Pancreas (tissue), 10 donors: ENCODE results near the gene UBTD2. TPM values are rescaled to one million over a fixed set of nuclear protein-coding genes. Genes with fewer than 3 reads are reported as not detected.

ENCODE experiments used
- ATAC-seq, 4 donors: fragments of 200-7000 bp; cut with Tn5 transposase; one replicate each; pipeline versions ENCODE4 v1.8.0 to v1.9.1; 2020; ENCODE audit warnings: mild to moderate bottlenecking in 4 of 4, moderate library complexity in 4 of 4
- DNase-seq, 6 donors: peaks; one replicate each; pipeline ENCODE4 v3.0.0-alpha.2; 2020
- FAIRE-seq: peaks from 2 replicates; lab custom pipeline; 2012; peaks lifted over from hg19 to GRCh38; lab: Jason Lieb, UNC
- H3K27ac ChIP-seq, 4 donors: fragments of 200-600 bp; sonication (generic); 1 replicate in 3 of 4; 2 replicates in 1 of 4; pipeline versions ENCODE4 v1.5.0 to v1.8.0; 2020
- H3K27me3 ChIP-seq, 4 donors: fragments of 200-600 bp; one replicate each; pipeline ENCODE4 v1.8.0; 2021
- H3K36me3 ChIP-seq, 3 donors: fragments of 200-600 bp; sonication (generic) in 1 of 3; one replicate each; pipeline versions ENCODE4 v1.5.0 to v1.8.0; 2020 to 2021
- H3K4me1 ChIP-seq, 3 donors: fragments of 200-600 bp; one replicate each; pipeline ENCODE4 v1.8.0; 2021
- H3K4me3 ChIP-seq, 4 donors: fragments of 200-600 bp; sonication (generic) in 2 of 4; one replicate each; pipeline versions ENCODE4 v1.5.0 to v1.8.0; 2020 to 2021
- H3K9me3 ChIP-seq, 4 donors: fragments of 200-600 bp; one replicate each; pipeline ENCODE4 v1.8.0; 2021
- WGBS, 2 donors: extraction: QIAGEN DNeasy Blood & Tissue Kit; methylation state at CpG; one replicate each; pipeline ENCODE4 v1.1.7; 2013; 5-methylcytosine and 5-hydroxymethylcytosine counted together
- intact Hi-C, 3 donors: fragments of 100-400 bp; cut with DNase I; formaldehyde crosslinking; loops; one replicate each; pipeline versions ENCODE4 v1.11.1 to v1.14.2; 2022
- polyA plus RNA-seq, 2 donors: library from polyadenylated mRNA; stranded (reverse); fragments of 200-250 nt; gene quantifications; one replicate each; pipeline ENCODE4 v1.2.3, GENCODE V29; 2013
- total RNA-seq, 6 donors: library from RNA; stranded (reverse); fragmentation: NEBNext Ultra II Directional in 4 of 6; extraction: Animal tissue kit (Norgen Biotek cat#: 25700) in 4 of 6; gene quantifications; one replicate each; pipeline versions ENCODE4 v1.2.1 to v1.2.4, GENCODE V29; 2021 to 2023
- TF ChIP-seq, protein P1 (sequence below), 4 donors: fragments of 200-600 bp; sonication (generic) in 3 of 4; IDR thresholded peaks; one replicate each; pipeline versions ENCODE4 v1.5.0 to v1.8.0; 2021; ENCODE audit warnings: antibody characterized with exemption in 4 of 4
- donor health status: healthy with polysubstance abuse.
- donor health status: DM: no; HTN: no; CAD: no; lungs with moderate emphysema.
- donor health status: DM: no; HTN: no; CAD: no.
- donor health status: control.
- donor health status: control.
- donor health status: Bipolar disorder and iron deficiency.
- donor health status: DM: yes; HTN: yes; CAD: no.
- donor health status: DM: no; HTN: no; CAD: no.
- donor health status: DM: no; HTN: no; CAD: no.
- donor health status: DM: yes; HTN: yes; CAD: no.

UBTD2 gene
- total and polyA plus RNA-seq, 8 donors, result 4.5 to 12.9 (median 6.9) TPM

GRCh38 chr5:172311605-172312004 lies 28.0 kb upstream of the UBTD2 start:
- H3K4me1 ChIP-seq, result no peaks in the 10 kb centered on the region
- no peak for DNase-seq
- ATAC-seq, result no peak
- WGBS, 2 donors, result 83 to 85% methylated on average over 4 of the region's 4 CpGs
- TF ChIP-seq, protein P1, sequence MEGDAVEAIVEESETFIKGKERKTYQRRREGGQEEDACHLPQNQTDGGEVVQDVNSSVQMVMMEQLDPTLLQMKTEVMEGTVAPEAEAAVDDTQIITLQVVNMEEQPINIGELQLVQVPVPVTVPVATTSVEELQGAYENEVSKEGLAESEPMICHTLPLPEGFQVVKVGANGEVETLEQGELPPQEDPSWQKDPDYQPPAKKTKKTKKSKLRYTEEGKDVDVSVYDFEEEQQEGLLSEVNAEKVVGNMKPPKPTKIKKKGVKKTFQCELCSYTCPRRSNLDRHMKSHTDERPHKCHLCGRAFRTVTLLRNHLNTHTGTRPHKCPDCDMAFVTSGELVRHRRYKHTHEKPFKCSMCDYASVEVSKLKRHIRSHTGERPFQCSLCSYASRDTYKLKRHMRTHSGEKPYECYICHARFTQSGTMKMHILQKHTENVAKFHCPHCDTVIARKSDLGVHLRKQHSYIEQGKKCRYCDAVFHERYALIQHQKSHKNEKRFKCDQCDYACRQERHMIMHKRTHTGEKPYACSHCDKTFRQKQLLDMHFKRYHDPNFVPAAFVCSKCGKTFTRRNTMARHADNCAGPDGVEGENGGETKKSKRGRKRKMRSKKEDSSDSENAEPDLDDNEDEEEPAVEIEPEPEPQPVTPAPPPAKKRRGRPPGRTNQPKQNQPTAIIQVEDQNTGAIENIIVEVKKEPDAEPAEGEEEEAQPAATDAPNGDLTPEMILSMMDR (IDR thresholded peaks at IDR 0.05), result no peak
- H3K36me3 ChIP-seq, result no peaks in the 10 kb centered on the region
- no peaks in the 10 kb centered on the region for H3K27me3 ChIP-seq
- no peak overlapping the region for H3K27ac ChIP-seq
- H3K4me3 ChIP-seq, result no peak overlapping the region
- intact Hi-C loops, result no loop called here
- no peak for FAIRE-seq
- no peaks in the 10 kb centered on the region for H3K9me3 ChIP-seq

GRCh38 chr5:172311026-172311425 lies 27.5 kb upstream of the UBTD2 start:
- WGBS, 2 donors, result 87 to 94% methylated on average over 7 of the region's 7 CpGs
- H3K4me1 ChIP-seq, result no peaks in the 10 kb centered on the region
- no peak overlapping the region for H3K4me3 ChIP-seq
- H3K27ac ChIP-seq, result no peak overlapping the region
- ATAC-seq (no peak), DNase-seq (no peak), FAIRE-seq (no peak)
- TF ChIP-seq, protein P1 (IDR thresholded peaks at IDR 0.05), result no peak
- no peaks in the 10 kb centered on the region for H3K9me3 ChIP-seq
- intact Hi-C loops, result no loop called here
- no peaks in the 10 kb centered on the region for H3K27me3 ChIP-seq
- no peaks in the 10 kb centered on the region for H3K36me3 ChIP-seq

GRCh38 chr5:172305380-172305779 lies 21.8 kb upstream of the UBTD2 start:
- intact Hi-C loops, result no loop called here
- H3K9me3 ChIP-seq, result no peaks in the 10 kb centered on the region
- DNase-seq (no peak), ATAC-seq (no peak), FAIRE-seq (no peak)
- no peaks in the 10 kb centered on the region for H3K36me3 ChIP-seq
- whole genome bisulfite sequencing, 2 donors, result 65 to 79% methylated on average over 2 of the region's 2 CpGs
- TF ChIP-seq, protein P1 (IDR thresholded peaks at IDR 0.05), result no peak
- no peak overlapping the region for H3K27ac ChIP-seq
- no peaks in the 10 kb centered on the region for H3K4me1 ChIP-seq
- no peaks in the 10 kb centered on the region for H3K27me3 ChIP-seq
- H3K4me3 ChIP-seq, result no peak overlapping the region

DNA sequence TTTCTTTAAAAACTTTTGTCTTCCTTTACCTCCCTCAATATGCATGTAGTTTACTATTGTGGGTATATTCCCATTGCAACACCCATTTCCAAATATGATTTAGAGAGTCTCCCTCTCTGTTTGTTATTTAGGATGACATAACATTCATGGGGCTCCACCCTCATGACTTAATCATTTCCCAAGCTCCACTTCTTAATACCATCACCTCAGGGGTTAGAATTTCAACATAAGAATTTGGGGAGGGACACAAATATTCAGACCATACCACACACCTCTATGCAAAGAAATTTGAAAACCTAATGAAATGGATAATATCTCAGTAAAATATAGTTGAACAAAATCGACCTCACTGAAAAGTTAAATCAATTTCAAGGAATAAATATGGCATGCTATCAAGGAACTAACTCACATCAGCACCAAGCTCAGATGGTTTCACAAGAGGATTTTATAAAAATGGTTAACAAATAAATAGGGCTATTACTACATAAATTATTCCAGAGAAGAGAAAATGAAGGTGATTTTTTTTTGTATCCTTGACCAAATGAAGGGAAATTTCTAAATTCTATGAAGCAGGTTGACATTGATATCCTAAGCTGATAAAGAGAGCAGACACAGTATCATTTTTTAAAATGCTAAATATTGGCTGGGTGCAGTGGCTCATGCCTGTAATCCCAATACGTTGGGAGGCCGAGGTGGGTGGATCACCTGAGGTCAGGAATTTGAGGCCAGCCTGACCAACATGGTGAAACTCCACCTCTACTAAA lies 20.2 kb upstream of the UBTD2 start:
- Histone ChIP-seq H3K9me3 (no peaks in the 10 kb centered on the region), H3K4me1 (no peaks in the 10 kb centered on the region), H3K27ac (no peak overlapping the region), H3K27me3 (no peaks in the 10 kb centered on the region), H3K36me3 (no peaks in the 10 kb centered on the region), H3K4me3 (no peak overlapping the region)
- FAIRE-seq (no peak), ATAC-seq (no peak), DNase-seq (no peak)
- 66 to 88% methylated on average over 3 of the region's 3 CpGs for WGBS, 2 donors
- TF ChIP-seq, protein P1 (IDR thresholded peaks at IDR 0.05), result no peak
- intact Hi-C loops, result no loop called here

- intact Hi-C loops, result no loop called here
- no peak for DNase-seq
- no peak for FAIRE-seq
- TF ChIP-seq, protein P1 (IDR thresholded peaks at IDR 0.05), result no peak
- H3K36me3 ChIP-seq, result no peaks in the 10 kb centered on the region
- H3K27ac ChIP-seq, result no peak overlapping the region
- 44 to 61% methylated on average over 5 of the region's 5 CpGs for WGBS, 2 donors
- H3K9me3 ChIP-seq, result no peaks in the 10 kb centered on the region
- no peaks in the 10 kb centered on the region for H3K27me3 ChIP-seq
- no peaks in the 10 kb centered on the region for H3K4me1 ChIP-seq
- peak in 3 of 4 donors; percentile 16 to 31 (median 31) for ATAC-seq
- no peak overlapping the region for H3K4me3 ChIP-seq
Measured at GRCh38 chr5:172303162-172303561, 19.6 kb upstream of the UBTD2 start.
